GM23338 (cell line): ENCODE data around the gene TRIOBP.

Experiments used
- CREB1 ChIP-seq: fragments of 250-450 bp; sonication (Bioruptor Pico); IDR thresholded peaks from 2 replicates; pipeline ENCODE4 v1.5.0; 2020; ENCODE audit warnings: low read depth, mild to moderate bottlenecking, moderate library complexity
- CTCF ChIP-seq, 2 experiments: fragments of 200-600 bp in 1 of 2; sonication (generic) in 1 of 2; conservative IDR thresholded peaks; 2 replicates each; pipeline versions ENCODE4 v1.5.1 to v1.6.1; 2016 to 2017; ENCODE audit warnings: antibody characterized with exemption in 2 of 2, low read depth in 2 of 2, mild to moderate bottlenecking in 2 of 2, moderate library complexity in 1 of 2
- ETS1 ChIP-seq: IDR thresholded peaks from 2 replicates; pipeline ENCODE4 v1.6.1; 2016; ENCODE audit warnings: antibody characterized with exemption
- JUNB ChIP-seq: IDR thresholded peaks from one replicate; pipeline ENCODE4 v1.6.1; 2016; ENCODE audit warnings: antibody characterized with exemption; ENCODE audit not compliant: unreplicated experiment
- NANOG ChIP-seq: IDR thresholded peaks from 2 replicates; pipeline ENCODE4 v1.6.1; 2016; ENCODE audit warnings: antibody characterized with exemption, borderline replicate concordance
- POLR2AphosphoS5 ChIP-seq: IDR thresholded peaks from 2 replicates; pipeline ENCODE4 v1.6.1; 2016; ENCODE audit warnings: antibody characterized with exemption, low read depth

GRCh38 chr22:37792494-37792893 is 95.6 kb downstream of the TRIOBP start:
- TF ChIP-seq CTCF (conservative IDR thresholded peaks at IDR 0.05; ENCODE audit: low read depth in 2 of 2) = no peak
- no peak for TF ChIP-seq POLR2AphosphoS5
- TF ChIP-seq CREB1 (CRISPR knock-in tag) = no peak
- TF ChIP-seq JUNB = no peak
- TF ChIP-seq ETS1 = no peak
- TF ChIP-seq NANOG = no peak
